ENCODE results near the gene PRRT1.

The PRRT1 gene

DNA sequence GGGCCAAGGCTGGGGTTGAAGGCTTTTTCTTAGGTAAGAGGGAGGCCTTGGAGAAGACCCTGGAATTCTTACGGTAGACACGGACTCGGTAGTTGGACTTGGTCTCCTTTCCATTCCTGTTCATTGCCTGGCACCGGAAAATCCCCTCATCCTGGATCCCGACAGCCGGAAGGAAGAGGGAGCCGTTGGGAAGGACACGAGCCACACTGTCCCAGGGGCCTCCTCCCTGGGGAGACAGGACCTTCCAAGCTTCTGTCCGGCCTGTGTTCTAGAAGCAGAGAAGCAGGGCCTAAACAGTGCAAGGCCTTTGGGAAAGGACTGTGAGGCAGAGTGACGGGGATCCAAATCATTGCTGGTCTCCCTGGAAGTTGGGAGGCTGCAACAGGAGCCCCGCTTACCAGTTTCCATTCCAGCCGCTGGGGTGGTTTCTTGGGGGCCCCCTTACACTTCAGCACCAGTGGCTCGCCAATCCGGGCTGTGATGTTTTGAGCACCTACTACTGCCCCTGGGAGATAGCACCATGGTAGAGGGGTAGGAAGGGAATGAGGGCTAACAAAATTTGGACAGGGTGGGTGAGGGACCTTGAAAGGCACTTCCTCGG, 31.8 kb upstream of the PRRT1 start:
- TF ChIP-seq POLR2A (IDR thresholded peaks at IDR 0.05; ENCODE audit: low read length) = no peak
- TF ChIP-seq GATA1 (IDR thresholded peaks at IDR 0.05; ENCODE audit: low read depth, low read length) = no peak
- no peak for DNase-seq

DNA sequence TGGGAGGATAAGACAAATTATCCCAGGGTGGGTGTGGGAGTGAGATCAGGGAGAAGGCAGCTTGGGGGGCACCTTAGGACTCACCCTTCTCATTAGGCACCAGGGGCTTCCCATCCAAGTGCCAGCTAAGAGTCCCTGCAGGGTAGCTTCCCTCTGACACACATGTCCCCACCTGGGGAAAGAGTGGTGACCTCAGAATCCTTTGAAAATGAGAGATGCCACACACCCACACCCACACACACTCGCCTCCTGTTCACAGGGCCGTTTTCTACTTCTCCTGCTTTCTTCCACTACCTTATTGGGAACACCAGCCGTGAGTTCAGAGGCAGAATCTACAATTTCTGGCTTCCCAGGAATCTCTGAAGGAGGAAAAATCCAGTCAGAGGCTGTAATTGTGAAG, 31.3 kb upstream of the PRRT1 start:
- no peak for TF ChIP-seq GATA1 (IDR thresholded peaks at IDR 0.05; ENCODE audit: low read depth, low read length)
- no peak for TF ChIP-seq POLR2A (IDR thresholded peaks at IDR 0.05; ENCODE audit: low read length)
- DNase-seq = no peak

DNA sequence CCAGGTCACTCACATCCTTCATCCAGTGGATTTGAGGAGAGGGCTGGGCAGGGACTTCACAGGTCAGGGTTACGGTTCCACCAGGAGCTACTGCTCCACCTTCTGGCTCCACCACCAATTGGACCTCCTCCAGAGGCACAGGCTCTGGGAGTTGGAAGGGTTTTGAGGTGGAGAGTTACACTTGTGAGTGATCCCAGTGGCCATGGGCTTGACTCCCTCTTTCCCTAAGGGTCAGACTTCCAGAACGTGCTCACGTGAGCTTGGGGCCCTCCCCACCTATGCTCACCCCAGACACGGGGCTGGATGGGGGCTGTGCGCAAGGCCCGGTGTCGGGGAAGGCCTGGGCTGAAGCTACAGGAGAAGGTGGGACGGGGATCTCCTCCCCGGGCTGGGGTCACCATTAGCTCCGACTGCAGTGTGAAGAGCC, 30.8 kb upstream of the PRRT1 start:
- DNase-seq = no peak
- TF ChIP-seq POLR2A (IDR thresholded peaks at IDR 0.05; ENCODE audit: low read length) = no peak

DNA sequence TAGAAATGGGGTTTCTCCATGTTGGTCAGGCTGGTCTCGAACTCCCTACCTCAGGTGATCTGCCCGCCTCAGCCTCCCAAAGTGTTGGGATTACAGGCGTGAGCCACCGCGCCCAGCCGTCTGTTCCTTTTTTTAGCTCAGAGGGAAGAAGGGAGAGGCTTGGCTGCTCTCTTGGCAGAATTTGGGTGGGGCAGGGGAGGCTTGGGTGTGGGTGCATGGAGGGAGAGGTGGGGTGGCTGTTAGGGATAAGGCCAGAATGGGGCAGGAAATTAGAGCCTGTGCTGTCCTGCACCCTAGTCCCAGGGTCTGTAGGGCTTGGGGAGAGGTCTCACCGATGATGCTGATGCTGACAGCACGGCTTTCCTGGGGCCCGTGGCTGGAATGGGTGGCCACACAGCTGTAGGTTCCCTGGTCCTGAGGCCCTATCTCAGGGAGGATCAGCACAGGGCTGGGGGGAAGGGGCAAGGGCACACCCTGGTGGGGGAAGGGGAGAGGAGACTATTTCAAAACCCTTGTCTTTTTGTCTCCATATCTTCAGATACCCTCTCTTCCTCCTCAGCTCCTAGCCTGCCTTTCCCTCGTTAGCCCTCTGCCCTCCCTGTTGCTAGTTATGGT, 30.3 kb upstream of the PRRT1 start:
- TF ChIP-seq POLR2A (IDR thresholded peaks at IDR 0.05; ENCODE audit: low read length) (peak; percentile 36), GATA1 (IDR thresholded peaks at IDR 0.05; ENCODE audit: low read depth, low read length) (no peak)
- peak; percentile 74 to 76 for DNase-seq

DNA sequence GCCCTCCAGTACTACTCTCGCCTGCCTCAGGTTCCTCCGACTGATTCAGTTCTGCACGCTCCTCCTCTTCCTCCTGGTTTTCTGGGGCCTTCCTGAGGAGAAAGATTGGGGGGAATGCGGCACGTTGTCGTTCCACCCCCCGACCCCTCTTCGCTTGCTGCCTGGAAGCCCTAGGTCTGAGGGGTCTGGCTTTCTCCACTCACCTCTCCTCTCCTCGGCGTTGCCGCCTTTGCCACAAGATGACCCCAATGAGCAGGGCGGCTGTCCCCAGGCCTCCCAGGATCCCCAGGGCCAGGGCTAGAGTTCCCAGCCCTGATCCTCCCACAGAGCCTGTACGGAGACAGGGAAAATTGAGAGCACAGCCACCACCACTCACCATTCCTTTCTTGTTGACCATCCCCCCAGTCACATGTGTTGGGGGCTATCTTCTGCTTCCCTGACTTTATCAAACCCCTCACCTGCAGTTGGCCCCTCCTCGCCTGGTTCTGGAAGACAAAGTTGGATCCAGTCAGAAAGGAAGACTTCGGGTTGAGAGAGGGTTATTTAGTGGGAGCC, 29.5 kb upstream of the PRRT1 start:
- TF ChIP-seq GATA1 (IDR thresholded peaks at IDR 0.05; ENCODE audit: low read depth, low read length) (no peak), POLR2A (IDR thresholded peaks at IDR 0.05; ENCODE audit: low read length) (no peak)
- no peak for DNase-seq

DNA sequence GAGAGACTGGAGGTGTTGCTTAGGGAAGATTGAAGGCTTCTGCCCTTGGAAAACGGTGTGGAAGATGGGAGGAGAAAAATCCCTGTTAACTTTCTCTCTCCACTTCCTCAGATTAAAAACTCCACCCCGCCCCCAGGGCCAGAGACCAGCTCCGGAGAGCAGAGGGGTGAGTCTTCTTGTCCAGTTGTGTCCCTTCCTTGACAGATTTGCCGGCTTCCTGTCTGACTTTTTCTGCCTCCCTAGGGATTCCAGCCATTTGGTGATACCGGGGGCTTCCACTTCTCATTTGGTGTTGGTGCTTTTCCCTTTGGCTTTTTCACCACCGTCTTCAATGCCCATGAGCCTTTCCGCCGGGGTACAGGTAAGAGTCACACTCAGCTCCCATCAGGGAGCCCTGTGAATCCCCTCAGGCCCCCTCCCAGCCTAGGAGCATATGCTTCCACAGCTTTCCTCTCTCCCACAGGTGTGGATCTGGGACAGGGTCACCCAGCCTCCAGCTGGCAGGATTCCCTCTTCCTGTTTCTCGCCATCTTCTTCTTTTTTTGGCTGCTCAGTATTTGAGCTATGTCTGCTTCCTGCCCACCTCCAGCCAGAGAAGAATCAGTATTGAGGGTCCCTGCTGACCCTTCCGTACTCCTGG, 28.1 kb upstream of the PRRT1 start:
- TF ChIP-seq GATA1 (IDR thresholded peaks at IDR 0.05; ENCODE audit: low read depth, low read length) (no peak), POLR2A (IDR thresholded peaks at IDR 0.05; ENCODE audit: low read length) (no peak)
- no peak for DNase-seq

DNA sequence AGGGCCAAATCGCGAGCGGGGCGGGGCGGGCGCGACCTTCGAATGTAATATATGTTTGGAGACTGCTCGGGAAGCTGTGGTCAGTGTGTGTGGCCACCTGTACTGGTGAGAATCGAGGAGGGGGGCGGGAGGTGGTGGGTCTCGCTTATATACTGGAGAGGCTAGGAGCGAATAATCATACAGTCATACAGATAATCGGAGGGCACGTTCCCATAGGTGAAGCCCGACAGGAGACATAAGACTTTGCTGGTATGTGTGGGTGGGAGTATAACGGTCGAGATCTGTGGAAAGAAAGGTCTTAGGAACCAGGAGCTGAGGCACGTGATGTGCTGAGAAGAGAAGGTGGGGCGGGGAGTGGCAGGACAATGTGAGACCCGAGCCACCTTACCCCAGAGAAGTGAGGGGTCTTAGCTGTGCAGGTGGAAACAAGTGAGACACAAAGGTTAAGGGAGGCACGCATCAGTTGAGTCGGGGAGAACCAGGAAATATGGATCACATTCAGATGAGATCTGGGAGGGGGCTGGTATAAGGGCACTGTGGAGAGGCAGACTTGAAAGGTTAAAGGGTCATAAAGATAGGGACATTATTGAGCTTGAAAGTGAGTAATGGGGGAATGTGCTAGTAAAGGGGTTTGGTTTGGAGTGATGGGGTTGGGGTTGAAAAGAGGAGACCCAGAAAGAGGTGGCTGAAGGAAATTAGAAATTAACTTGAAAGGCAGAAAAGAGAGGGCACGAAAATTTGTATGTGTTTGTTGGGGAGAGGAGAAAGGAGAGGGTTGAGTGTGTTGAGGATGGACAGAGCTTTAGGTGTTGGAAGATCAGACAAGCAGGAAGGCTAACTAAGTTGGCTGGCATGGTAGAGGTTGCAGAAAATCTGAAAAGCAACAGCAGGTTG, 27.1 kb upstream of the PRRT1 start:
- DNase-seq = peak in 1 of 2 experiments; percentile 74
- no peak for TF ChIP-seq POLR2A (IDR thresholded peaks at IDR 0.05; ENCODE audit: low read length)
- no peak for TF ChIP-seq GATA1 (IDR thresholded peaks at IDR 0.05; ENCODE audit: low read depth, low read length)

DNA sequence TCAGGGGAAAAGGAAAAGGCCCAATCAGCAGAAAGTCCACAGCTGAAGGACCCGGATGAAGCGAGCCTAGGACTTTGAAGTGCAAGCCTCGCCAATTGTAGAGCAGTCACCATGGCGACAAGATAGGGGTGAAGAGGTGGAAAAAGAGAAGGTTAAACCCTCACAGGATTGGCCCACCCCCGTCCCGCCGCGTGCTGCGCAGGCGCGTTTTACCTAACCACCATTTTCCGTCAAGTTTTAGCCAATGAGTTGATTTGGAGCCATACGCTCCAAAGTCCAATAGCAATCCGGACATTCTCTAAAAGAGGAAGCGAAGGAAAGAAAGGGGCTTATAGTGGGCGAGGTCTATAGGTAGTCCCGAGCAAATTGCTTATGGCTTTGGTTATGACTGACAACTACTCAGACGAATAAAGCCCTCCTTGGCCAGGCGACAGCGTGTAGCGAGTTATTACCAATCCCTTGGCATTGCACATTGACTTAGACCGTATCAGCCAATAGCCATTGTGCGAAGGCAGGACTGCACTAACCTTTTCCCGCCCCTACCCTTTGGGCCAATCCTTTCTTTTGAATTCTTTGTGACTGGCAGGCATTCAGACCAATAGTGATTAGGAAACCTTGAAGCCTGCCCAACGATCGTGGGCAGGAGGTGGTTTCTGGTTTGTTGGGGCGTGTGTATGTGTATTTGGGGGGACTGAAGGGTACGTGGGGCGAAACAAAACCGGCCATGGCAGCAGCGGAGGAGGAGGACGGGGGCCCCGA, 26.2 kb upstream of the PRRT1 start, which contains the start of gene RNF5:
RNF5 (plus strand) TSS at position 618 of the 759 bp plus-strand sequence; CDS start at position 725, 107 bp downstream.
- DNase-seq = peak; percentile 98 to 100
- TF ChIP-seq POLR2A (IDR thresholded peaks at IDR 0.05; ENCODE audit: low read length) (peak; percentile 80), GATA1 (IDR thresholded peaks at IDR 0.05; ENCODE audit: low read depth, low read length) (no peak)

DNA sequence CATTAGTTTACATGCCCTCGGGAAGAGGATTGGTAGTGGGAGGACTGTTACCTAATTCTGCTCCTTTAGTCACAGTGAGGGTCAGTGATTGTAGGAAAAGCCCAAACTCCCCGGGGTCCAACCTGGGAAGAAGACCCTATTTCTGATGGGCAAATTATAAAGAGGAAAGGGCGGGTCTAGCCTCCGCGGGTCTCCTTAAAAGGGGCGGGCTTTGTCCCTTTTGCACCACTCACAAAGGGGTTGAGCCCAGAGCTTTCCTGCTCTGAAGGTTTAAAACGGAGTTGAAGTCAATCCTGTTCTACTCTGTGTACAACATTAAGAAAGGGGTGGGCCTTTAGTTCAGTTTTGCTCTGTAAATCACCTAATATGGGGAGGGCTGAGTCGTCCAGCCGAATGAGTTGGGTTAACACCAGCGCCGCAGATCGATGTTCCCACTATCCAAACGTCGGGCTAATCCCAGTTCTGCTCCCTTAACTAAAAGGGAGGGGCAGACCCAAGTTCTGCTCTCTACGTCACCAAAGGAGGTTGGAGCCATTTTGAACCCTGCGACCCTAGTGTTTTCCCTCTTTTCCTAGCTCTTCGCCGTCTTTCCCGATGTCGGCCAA, 25.5 kb upstream of the PRRT1 start:
- DNase-seq = peak; percentile 63 to 78

DNA sequence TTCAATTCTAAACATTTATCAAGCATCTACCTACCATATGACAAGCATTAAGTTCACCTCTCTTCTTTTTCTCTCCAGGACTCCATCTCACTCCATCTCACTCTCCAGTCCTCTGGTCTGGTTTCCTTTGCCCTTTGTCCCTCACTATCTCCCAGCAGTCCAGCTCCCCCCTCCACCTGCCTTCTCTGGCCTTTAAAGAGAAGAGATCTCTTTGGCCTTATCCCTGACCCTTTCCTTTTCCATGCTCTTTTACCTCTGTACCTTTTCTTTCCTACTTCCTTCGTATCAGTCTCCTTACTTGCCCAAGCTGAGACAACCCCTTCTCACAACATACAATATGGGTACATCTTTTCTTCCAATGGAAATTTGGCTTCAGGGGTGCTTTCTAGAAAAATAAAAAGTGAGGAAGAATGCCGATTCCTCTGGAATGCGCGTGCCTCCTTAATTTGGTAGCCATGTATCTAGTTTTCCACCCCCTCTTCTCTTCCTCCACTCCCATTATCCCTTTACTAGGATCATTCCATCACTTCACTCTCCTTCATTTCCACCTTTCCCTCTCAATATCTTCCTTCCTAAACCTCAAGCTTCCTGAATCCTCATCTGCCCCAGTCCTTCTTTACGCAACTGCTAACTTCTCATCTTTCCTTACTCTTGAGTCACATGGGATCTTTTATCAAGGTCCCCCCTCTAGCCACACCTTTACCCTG, 24.9 kb upstream of the PRRT1 start:
- no peak for TF ChIP-seq GATA1 (IDR thresholded peaks at IDR 0.05; ENCODE audit: low read depth, low read length)
- TF ChIP-seq POLR2A (IDR thresholded peaks at IDR 0.05; ENCODE audit: low read length) = no peak

More for the DNA sequence above, 25.5 kb upstream of the PRRT1 start:
- TF ChIP-seq POLR2A (IDR thresholded peaks at IDR 0.05; ENCODE audit: low read length) = no peak
- no peak for TF ChIP-seq GATA1 (IDR thresholded peaks at IDR 0.05; ENCODE audit: low read depth, low read length)

DNA sequence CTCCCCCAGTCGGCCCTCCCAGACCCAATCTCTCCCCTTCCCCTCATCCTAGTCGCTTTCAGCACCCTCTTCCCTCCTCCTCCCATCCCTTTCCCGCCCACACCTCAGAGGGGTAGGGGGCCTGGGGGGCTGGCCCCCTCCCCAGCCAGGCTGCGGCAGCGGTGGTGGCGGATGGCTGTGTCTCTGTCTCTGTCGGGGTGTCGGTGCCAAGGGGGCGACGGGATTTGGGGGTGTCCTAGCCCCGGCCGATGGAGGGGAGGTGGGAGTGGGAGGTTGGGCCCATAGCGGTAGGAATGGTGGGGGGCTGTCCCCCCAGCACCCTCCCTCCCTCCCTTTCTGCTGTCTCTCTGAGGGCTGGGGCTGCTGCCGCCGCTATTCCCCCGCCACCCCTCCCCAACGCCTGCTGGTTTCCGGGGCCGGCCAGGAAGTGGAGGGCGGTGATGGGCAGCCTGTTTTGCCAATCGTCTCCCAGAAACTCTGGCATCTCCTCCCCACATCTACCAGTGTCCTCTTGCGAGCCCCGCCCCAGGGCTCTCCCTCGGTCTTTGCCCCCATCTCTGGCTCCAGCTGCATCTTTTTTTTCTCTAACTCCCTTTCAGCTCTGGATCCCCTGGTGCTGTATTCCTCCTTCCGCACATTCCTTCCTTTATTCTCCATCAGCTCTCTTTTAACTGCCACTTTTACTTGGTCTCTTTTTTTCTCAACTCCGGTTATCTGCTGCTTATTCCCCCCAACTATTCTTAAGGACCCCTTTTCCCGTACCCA, 24.2 kb upstream of the PRRT1 start, which contains the start of gene AGPAT1:
AGPAT1 (minus strand) TSS at position 374 of the 765 bp plus-strand sequence. CDS start 4,588 bp downstream, outside the sequence.
- DNase-seq = peak; percentile 97 to 98
- TF ChIP-seq POLR2A (IDR thresholded peaks at IDR 0.05; ENCODE audit: low read length) = peak; percentile 79
- TF ChIP-seq GATA1 (IDR thresholded peaks at IDR 0.05; ENCODE audit: low read depth, low read length) = no peak

More for the DNA sequence above, 24.9 kb upstream of the PRRT1 start:
- no peak for DNase-seq

Measured in erythroblast (primary cell).